Activated T-cell treated with anti-CD3 and anti-CD28 coated beads, Interleukin-2, amount 50 U/mL, for 72 hours (primary cell): Measurements from ENCODE around the gene SLC13A1. TPM values are rescaled to one million over a fixed set of nuclear protein-coding genes. Genes with fewer than 3 reads are reported as not detected.

Experiments used
- ATAC-seq, 2 donors: fragments of 150-1000 bp; cut with Tn5 transposase; replicated peaks in 1 of 2; 2 replicates each; pipeline ENCODE4 v1.10.0; 2021; ENCODE audit warnings: moderate library complexity in 2 of 2, mild to moderate bottlenecking in 1 of 2
- DNase-seq, 2 donors: peaks; one replicate each; pipeline ENCODE4 v3.0.0; 2021 to 2022; ENCODE audit warnings: mixed read lengths in 1 of 2
- H3K27ac Mint-ChIP-seq: one replicate; pipeline ENCODE4 v1.8.0; 2022; ENCODE audit warnings: mild to moderate bottlenecking, moderate library complexity, mixed read lengths
- H3K27me3 Mint-ChIP-seq: one replicate; pipeline ENCODE4 v1.8.0; 2022; ENCODE audit warnings: low read depth, mixed read lengths
- H3K36me3 Mint-ChIP-seq, 2 donors: one replicate each; pipeline ENCODE4 v1.8.0; 2022; ENCODE audit warnings: mixed read lengths in 2 of 2, mild to moderate bottlenecking in 1 of 2; ENCODE audit not compliant: insufficient read depth in 2 of 2
- H3K4me1 Mint-ChIP-seq: one replicate; pipeline ENCODE4 v1.8.0; 2022; ENCODE audit warnings: low read depth, mixed read lengths
- H3K4me3 Mint-ChIP-seq, 2 donors: one replicate each; pipeline ENCODE4 v1.8.0; 2022; ENCODE audit warnings: mild to moderate bottlenecking in 2 of 2, mixed read lengths in 2 of 2, moderate library complexity in 2 of 2
- H3K9me3 Mint-ChIP-seq, 2 donors: one replicate each; pipeline ENCODE4 v1.8.0; 2022; ENCODE audit warnings: mixed read lengths in 2 of 2
- total RNA-seq, 2 donors: library from RNA; stranded (reverse); gene quantifications; one replicate each; pipeline ENCODE4 v1.2.3, GENCODE V29; 2022

Gene SLC13A1
- total RNA-seq, 2 donors from 2014 or later: not detected

- Mint-ChIP-seq H3K27me3 (no peaks in the 10 kb centered on the region), H3K4me3 (no peak overlapping the region), H3K9me3 (peaks cover 6 to 10% of the 10 kb centered on the region in 2 donors), H3K4me1 (no peaks in the 10 kb centered on the region), H3K36me3 (no peaks in the 10 kb centered on the region), H3K27ac (no peak overlapping the region)
- DNase-seq (no peak), ATAC-seq (no peak)
Observed at GRCh38 chr7:123183431-123183830, 16.3 kb downstream of the SLC13A1 start.

DNA sequence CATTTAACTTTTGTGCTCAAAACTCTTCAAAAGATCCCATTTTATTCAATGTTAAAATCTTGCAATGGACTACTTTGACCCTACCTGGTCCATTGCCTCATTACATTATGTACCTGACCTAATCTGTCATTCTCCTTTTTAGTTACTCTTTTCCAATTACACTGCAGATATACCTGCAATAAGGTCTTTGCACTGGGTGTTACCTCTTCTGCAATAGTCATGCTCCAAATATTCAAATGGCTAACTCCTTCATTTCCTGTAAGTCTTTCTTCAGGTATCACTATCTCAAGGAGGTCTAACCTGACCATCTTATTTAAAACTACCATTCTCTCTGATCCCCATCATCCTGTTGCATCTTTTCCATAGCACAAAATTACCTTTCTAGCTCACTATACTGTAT is 22.3 kb downstream of the SLC13A1 start:
- DNase-seq (no peak), ATAC-seq (no peak)
- Mint-ChIP-seq H3K4me1 (no peaks in the 10 kb centered on the region), H3K27me3 (no peaks in the 10 kb centered on the region), H3K36me3 (no peaks in the 10 kb centered on the region), H3K4me3 (no peak overlapping the region), H3K9me3 (peaks cover 6 to 13% of the 10 kb centered on the region in 2 donors), H3K27ac (no peak overlapping the region)

DNA sequence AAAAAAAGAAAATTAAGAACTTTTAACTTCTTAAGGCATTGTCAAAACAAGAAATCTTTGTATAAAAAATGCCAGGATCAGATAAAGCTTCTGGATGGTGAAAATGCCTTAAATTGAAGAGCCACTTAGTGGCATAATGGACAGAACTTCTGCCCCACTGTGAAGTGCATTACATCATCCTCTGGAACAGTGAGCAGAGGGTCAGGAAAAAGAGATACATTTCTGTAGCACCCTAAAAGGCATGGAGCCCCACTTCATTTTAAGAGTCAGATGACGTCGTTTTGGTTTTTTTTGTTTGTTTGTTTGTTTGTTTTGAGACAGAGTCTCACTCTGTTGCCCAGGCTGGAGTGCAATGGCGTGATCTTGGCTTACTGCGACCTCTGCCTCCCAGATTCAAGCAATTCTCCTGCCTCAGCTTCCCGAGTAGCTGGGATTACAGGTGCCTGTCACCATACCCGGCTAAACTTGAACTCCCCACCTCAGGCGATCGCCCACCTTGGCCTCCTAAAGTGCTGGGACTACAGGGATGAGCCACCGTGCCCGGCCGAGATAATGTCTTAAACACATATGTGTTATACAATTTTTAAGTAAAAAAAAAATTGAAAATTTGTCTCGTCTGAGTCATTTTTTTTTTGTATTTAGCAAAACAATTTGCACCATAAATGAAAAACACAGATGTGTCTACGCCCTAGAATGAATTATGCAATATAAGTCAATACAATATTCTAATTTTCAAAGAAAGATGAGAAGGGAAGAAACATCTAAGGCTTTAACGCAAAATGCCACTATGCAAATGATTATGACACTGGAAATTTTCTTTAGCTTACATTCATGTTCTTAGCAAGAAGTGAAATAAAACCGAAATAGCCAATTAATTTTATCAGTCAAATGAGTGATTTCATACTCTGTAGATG is 29.2 kb downstream of the SLC13A1 start:
- Mint-ChIP-seq H3K4me3 (no peak overlapping the region), H3K27me3 (no peaks in the 10 kb centered on the region), H3K9me3 (peaks cover 4 to 6% of the 10 kb centered on the region in 2 donors), H3K36me3 (no peaks in the 10 kb centered on the region), H3K27ac (no peak overlapping the region), H3K4me1 (no peaks in the 10 kb centered on the region)
- ATAC-seq (no peak), DNase-seq (no peak)

GRCh38 chr7:123169065-123169464 is 30.7 kb downstream of the SLC13A1 start:
- ATAC-seq (no peak), DNase-seq (no peak)
- no peaks in the 10 kb centered on the region for H3K4me1 Mint-ChIP-seq
- no peaks in the 10 kb centered on the region for H3K36me3 Mint-ChIP-seq
- H3K4me3 Mint-ChIP-seq: no peak overlapping the region
- no peaks in the 10 kb centered on the region for H3K27me3 Mint-ChIP-seq
- H3K27ac Mint-ChIP-seq: no peak overlapping the region
- H3K9me3 Mint-ChIP-seq: peaks cover 0 to 2% of the 10 kb centered on the region in 2 donors

GRCh38 chr7:123157606-123158005 is 42.2 kb downstream of the SLC13A1 start:
- no peaks in the 10 kb centered on the region for H3K4me1 Mint-ChIP-seq
- no peak for DNase-seq
- no peaks in the 10 kb centered on the region for H3K27me3 Mint-ChIP-seq
- H3K4me3 Mint-ChIP-seq: no peak overlapping the region
- no peaks in the 10 kb centered on the region for H3K36me3 Mint-ChIP-seq
- H3K27ac Mint-ChIP-seq: no peak overlapping the region
- no peak for ATAC-seq
- H3K9me3 Mint-ChIP-seq: peaks cover 0 to 4% of the 10 kb centered on the region in 2 donors

DNA sequence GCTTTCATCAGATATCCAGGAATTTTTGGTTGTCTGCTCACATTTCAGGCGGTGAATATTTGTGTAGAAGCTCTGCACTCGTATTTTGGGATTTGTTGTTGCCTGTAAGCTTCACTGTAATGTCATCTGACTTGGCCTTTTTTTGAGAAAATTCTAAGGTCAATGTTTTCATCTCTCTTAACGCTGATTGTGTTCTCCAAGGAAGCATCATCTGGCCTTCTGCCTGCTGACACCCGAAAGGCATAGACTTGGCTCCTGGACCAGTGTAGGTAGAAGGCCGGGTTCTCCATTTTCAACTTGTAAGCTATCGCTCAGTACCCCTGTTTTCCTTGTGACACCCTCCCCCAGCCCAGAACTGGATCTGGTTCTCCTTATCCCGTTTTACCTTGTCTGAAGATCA is 44.2 kb downstream of the SLC13A1 start:
- H3K36me3 Mint-ChIP-seq: no peaks in the 10 kb centered on the region
- DNase-seq: no peak
- no peak for ATAC-seq
- no peak overlapping the region for H3K4me3 Mint-ChIP-seq
- no peak overlapping the region for H3K27ac Mint-ChIP-seq
- no peaks in the 10 kb centered on the region for H3K4me1 Mint-ChIP-seq
- H3K27me3 Mint-ChIP-seq: no peaks in the 10 kb centered on the region
- H3K9me3 Mint-ChIP-seq: no peaks in the 10 kb centered on the region

DNA sequence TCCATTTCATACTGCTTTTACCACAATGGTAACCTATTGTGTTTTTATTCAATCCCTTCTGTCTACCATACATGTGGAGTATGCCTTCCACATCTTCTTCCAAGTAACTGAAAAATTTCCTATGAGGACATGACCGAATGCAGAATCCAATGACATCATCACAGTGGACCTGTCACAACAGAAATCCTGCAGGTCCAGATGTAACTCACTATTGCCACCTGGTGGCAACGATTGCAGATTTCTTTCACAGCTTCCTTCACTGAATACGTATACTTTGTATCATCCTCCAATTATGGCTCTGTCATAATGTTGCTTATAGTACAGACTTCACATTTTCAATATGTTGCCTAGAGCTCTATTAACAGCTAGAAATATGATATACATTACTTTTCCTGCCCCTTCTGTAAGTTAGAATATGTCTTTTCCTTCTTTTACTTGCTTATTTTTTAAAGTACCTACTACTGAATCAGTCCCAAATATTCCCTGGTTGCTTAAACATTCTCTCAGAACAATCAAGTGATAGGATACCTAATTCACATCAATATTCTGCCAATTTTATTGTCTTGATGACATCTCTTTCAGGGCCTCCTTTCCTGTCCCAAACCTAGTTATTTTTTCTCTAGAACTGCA is 45.4 kb downstream of the SLC13A1 start:
- DNase-seq: peak; percentile 40 to 45
- Mint-ChIP-seq H3K4me1 (no peaks in the 10 kb centered on the region), H3K4me3 (no peak overlapping the region), H3K9me3 (peaks cover 0 to 5% of the 10 kb centered on the region in 2 donors), H3K27ac (no peak overlapping the region), H3K27me3 (no peaks in the 10 kb centered on the region), H3K36me3 (no peaks in the 10 kb centered on the region)
- peak; percentile 31 to 39 for ATAC-seq

DNA sequence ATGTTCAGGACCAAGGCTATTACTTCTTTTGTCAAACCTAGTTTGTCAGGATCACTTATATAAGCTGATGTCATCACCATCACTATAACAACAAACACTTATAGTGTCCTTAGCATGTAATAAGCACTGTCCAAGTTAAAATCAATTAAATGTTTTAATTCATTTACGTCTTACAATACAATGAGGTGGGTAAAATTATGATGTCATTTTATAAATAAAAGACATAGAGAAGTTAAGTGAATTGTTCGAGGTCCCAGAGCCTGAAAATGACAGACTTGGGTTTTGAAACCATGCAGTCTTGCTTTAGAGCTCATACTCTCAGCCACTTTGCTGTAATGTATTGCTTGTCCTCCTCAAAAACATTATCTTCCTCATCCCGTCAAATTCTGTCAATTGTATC is 48.3 kb downstream of the SLC13A1 start:
- DNase-seq (no peak), ATAC-seq (no peak)
- Mint-ChIP-seq H3K27me3 (no peaks in the 10 kb centered on the region), H3K27ac (no peak overlapping the region), H3K36me3 (no peaks in the 10 kb centered on the region), H3K4me1 (no peaks in the 10 kb centered on the region), H3K9me3 (peaks cover 2 to 7% of the 10 kb centered on the region in 2 donors), H3K4me3 (no peak overlapping the region)

DNA sequence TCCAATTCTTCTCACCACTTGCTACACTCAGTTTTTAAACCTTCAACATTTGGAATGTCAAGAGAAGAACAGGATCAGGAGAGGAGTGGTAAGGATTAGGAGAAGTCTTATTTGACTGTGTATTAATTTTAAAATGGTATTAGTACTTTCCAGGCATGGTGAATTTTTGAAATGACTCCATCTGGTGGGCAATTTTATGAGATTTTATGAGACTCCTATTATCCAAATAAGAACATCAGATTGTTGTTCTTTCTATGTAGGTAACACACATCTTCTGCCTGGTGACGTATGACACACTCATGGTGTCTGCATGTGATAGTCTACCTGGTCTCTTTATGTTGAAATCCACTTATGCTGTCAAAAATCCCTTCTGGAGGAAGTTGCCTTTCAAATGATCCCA is 51.0 kb downstream of the SLC13A1 start:
- no peaks in the 10 kb centered on the region for H3K27me3 Mint-ChIP-seq
- ATAC-seq: no peak

DNA sequence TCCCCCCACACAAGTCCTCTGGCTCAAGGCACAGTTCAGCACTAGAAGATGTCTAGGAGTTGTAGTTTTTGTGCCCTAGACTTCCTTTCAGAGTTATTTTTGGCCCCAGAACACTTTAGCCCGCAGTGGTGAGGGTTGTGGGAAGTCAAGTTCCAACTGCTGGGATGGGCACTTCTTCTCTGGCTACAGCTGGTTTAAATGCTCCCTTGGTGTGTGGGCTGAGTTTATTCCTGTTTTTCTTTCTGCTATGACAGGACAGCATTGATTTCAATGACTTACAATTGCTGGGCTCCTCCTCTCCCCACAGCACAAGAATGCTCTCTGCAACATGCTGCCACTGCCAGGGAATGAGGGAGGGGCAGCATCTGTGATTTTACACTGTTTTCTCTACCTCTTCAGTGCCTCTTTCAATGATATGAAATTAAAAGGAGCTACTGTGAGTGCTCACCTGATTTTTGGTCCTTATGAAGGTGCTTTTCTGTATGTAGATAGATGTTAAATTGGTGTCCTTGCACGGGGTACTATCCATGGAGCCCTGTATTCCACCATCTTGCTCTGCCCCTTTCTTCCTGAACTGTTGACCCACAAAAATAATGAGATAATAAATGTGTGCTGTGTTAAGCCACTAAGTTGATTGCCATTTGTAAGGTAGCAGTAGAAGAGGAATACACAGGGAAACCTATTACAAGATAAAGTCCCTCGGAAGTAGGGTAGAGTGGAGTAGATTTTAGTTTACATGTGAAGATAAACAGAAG is 56.3 kb downstream of the SLC13A1 start:
- Mint-ChIP-seq H3K36me3 (no peaks in the 10 kb centered on the region), H3K27ac (no peak overlapping the region), H3K4me3 (no peak overlapping the region), H3K4me1 (no peaks in the 10 kb centered on the region), H3K9me3 (peaks cover 5 to 6% of the 10 kb centered on the region in 2 donors), H3K27me3 (no peaks in the 10 kb centered on the region)
- no peak for ATAC-seq
- DNase-seq: no peak

More for the DNA sequence above, 51.0 kb downstream of the SLC13A1 start:
- no peak for DNase-seq
- Mint-ChIP-seq H3K4me3 (no peak overlapping the region), H3K27ac (no peak overlapping the region), H3K9me3 (peaks cover 2 to 8% of the 10 kb centered on the region in 2 donors), H3K4me1 (no peaks in the 10 kb centered on the region), H3K36me3 (no peaks in the 10 kb centered on the region)

DNA sequence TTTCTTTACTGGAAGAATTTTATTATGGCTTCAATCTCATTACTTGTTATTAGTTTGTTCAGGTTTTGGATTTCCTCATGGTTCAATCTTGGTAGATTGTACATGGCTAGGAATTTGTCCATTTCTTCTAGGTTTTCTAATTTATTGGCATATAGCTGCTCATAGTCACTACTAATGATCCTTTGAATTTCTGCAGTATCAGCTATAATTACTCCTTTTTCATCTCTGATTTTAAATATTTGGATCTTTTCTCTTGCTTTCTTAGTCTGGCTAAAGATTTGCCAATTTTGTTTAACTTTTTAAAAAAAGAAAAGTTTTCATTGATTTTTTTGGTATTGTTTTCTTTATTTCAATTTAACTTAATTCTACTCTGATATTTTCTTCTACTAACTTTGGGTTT is 59.2 kb downstream of the SLC13A1 start:
- DNase-seq (no peak), ATAC-seq (no peak)
- Mint-ChIP-seq H3K27me3 (no peaks in the 10 kb centered on the region), H3K4me1 (no peaks in the 10 kb centered on the region), H3K27ac (no peak overlapping the region), H3K9me3 (peaks cover 5 to 8% of the 10 kb centered on the region in 2 donors), H3K36me3 (no peaks in the 10 kb centered on the region), H3K4me3 (no peak overlapping the region)

- DNase-seq (no peak), ATAC-seq (no peak)
- Mint-ChIP-seq H3K4me3 (no peak overlapping the region), H3K36me3 (no peaks in the 10 kb centered on the region), H3K27me3 (no peaks in the 10 kb centered on the region), H3K27ac (no peak overlapping the region), H3K4me1 (no peaks in the 10 kb centered on the region), H3K9me3 (peaks cover 3% of the 10 kb centered on the region in 2 donors)
Observed at GRCh38 chr7:123135960-123136359, 63.8 kb downstream of the SLC13A1 start.

- no peak for ATAC-seq
- Mint-ChIP-seq H3K4me1 (no peaks in the 10 kb centered on the region), H3K36me3 (no peaks in the 10 kb centered on the region), H3K4me3 (no peak overlapping the region), H3K9me3 (peaks cover 3 to 7% of the 10 kb centered on the region in 2 donors), H3K27me3 (no peaks in the 10 kb centered on the region), H3K27ac (no peak overlapping the region)
- no peak for DNase-seq
Observed at GRCh38 chr7:123133924-123134323, 65.8 kb downstream of the SLC13A1 start.
